OCI-LY3 (cell line): ENCODE results near the gene ITGA7.
A peak's percentile ranks its signal among the peaks of the same experiment; 100 is the strongest.

Experiments
- H2AFZ ChIP-seq: fragments of 200-600, 300-600 bp; shearing (Covaris generic); 2 replicates; pipeline ENCODE4 v1.6.0; 2014; ENCODE audit warnings: antibody characterized with exemption, low read depth, low read length
- H3K27ac ChIP-seq: fragments of 200-600, 300-600 bp; sonication (generic); 2 replicates; pipeline ENCODE4 v1.5.1; 2014; ENCODE audit warnings: mild to moderate bottlenecking, low read length, moderate library complexity, mixed read lengths
- H3K27me3 ChIP-seq: fragments of 200-600, 300-600 bp; sonication (generic); 2 replicates; pipeline ENCODE4 v1.6.1; 2014; ENCODE audit warnings: low read depth, low read length, mixed read lengths
- H3K36me3 ChIP-seq: fragments of 200-600, 300-600 bp; sonication (generic); replicated peaks from 2 replicates; pipeline ENCODE3; 2014; ENCODE audit warnings: low read depth, low read length, mixed read lengths
- H3K4me1 ChIP-seq: fragments of 300-600, 200-600 bp; sonication (generic); 2 replicates; pipeline ENCODE4 v1.6.1; 2014; ENCODE audit warnings: low read length, mixed read lengths
- H3K4me2 ChIP-seq: fragments of 200-600, 300-600 bp; sonication (generic); 2 replicates; pipeline ENCODE4 v1.6.1; 2014; ENCODE audit warnings: low read length, mixed read lengths
- H3K4me3 ChIP-seq: fragments of 300-600, 200-600 bp; sonication (generic); 2 replicates; pipeline ENCODE4 v1.5.1; 2014; ENCODE audit warnings: antibody characterized with exemption, mild to moderate bottlenecking, low read length, moderate library complexity
- H3K79me2 ChIP-seq: fragments of 300-600, 200-600 bp; shearing (Covaris generic); 2 replicates; pipeline ENCODE4 v1.6.1; 2014; ENCODE audit warnings: mild to moderate bottlenecking, low read length, mixed read lengths
- H3K9ac ChIP-seq: fragments of 300-600, 200-600 bp; shearing (Covaris generic); 2 replicates; pipeline ENCODE4 v1.6.0; 2014; ENCODE audit warnings: mild to moderate bottlenecking, low read length, moderate library complexity
- H3K9me3 ChIP-seq: fragments of 200-600, 300-600 bp; shearing (Covaris generic); 2 replicates; pipeline ENCODE4 v1.6.1; 2014; ENCODE audit warnings: low read length, mixed read lengths; ENCODE audit not compliant: insufficient read depth
- H4K20me1 ChIP-seq: fragments of 200-600, 300-600 bp; sonication (generic); 2 replicates; pipeline ENCODE4 v1.6.1; 2016; ENCODE audit warnings: low read length, mixed read lengths; ENCODE audit not compliant: insufficient read depth
- EZH2phosphoT487 ChIP-seq: fragments of 200-600 bp; shearing (Covaris generic); IDR thresholded peaks from 2 replicates; pipeline ENCODE4 v1.6.1; 2018; ENCODE audit warnings: antibody characterized with exemption, mixed run types, low read depth
- TF ChIP-seq, protein P1 (sequence below): fragments of 200-600, 300-600 bp; sonication (generic); IDR thresholded peaks from 2 replicates; pipeline ENCODE4 v1.5.1; 2014; ENCODE audit warnings: antibody characterized with exemption, low read length, low read depth

The ITGA7 gene

DNA sequence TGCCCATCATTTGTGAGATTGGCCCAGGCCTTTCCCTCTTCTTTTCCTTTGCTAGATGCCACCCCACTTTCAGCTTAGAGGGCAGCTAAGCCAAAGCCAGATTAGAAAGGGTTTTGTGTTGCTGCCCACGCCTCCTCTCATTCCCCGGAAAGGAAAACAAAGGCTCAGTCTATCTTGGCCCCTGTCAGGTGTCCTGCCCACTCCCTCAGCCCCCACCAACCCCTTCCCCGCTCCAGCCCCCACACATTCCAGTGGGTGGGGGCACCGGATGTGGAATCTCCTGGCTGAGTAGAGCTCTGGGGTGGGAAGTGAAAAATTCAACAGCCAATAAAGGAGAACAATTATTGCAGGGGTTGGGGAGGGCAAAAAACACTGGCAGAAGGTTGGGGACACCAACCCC lies 10.3 kb upstream of the ITGA7 start:
- no peak overlapping the region for H3K4me2 ChIP-seq
- H3K36me3 ChIP-seq = no peaks in the 10 kb centered on the region
- no peak overlapping the region for H3K27ac ChIP-seq
- H4K20me1 ChIP-seq = no peaks in the 10 kb centered on the region
- no peak overlapping the region for H3K4me3 ChIP-seq
- H3K9me3 ChIP-seq = no peaks in the 10 kb centered on the region
- no peak overlapping the region for H3K9ac ChIP-seq
- TF ChIP-seq, protein P1, sequence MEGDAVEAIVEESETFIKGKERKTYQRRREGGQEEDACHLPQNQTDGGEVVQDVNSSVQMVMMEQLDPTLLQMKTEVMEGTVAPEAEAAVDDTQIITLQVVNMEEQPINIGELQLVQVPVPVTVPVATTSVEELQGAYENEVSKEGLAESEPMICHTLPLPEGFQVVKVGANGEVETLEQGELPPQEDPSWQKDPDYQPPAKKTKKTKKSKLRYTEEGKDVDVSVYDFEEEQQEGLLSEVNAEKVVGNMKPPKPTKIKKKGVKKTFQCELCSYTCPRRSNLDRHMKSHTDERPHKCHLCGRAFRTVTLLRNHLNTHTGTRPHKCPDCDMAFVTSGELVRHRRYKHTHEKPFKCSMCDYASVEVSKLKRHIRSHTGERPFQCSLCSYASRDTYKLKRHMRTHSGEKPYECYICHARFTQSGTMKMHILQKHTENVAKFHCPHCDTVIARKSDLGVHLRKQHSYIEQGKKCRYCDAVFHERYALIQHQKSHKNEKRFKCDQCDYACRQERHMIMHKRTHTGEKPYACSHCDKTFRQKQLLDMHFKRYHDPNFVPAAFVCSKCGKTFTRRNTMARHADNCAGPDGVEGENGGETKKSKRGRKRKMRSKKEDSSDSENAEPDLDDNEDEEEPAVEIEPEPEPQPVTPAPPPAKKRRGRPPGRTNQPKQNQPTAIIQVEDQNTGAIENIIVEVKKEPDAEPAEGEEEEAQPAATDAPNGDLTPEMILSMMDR = no peak
- TF ChIP-seq EZH2phosphoT487 = no peak
- H2AFZ ChIP-seq = no peak overlapping the region
- peaks cover 15% of the 10 kb centered on the region for H3K4me1 ChIP-seq
- H3K79me2 ChIP-seq = peaks cover 7% of the 10 kb centered on the region; the same call in 1 of the 2 replicates
- H3K27me3 ChIP-seq = no peaks in the 10 kb centered on the region

DNA sequence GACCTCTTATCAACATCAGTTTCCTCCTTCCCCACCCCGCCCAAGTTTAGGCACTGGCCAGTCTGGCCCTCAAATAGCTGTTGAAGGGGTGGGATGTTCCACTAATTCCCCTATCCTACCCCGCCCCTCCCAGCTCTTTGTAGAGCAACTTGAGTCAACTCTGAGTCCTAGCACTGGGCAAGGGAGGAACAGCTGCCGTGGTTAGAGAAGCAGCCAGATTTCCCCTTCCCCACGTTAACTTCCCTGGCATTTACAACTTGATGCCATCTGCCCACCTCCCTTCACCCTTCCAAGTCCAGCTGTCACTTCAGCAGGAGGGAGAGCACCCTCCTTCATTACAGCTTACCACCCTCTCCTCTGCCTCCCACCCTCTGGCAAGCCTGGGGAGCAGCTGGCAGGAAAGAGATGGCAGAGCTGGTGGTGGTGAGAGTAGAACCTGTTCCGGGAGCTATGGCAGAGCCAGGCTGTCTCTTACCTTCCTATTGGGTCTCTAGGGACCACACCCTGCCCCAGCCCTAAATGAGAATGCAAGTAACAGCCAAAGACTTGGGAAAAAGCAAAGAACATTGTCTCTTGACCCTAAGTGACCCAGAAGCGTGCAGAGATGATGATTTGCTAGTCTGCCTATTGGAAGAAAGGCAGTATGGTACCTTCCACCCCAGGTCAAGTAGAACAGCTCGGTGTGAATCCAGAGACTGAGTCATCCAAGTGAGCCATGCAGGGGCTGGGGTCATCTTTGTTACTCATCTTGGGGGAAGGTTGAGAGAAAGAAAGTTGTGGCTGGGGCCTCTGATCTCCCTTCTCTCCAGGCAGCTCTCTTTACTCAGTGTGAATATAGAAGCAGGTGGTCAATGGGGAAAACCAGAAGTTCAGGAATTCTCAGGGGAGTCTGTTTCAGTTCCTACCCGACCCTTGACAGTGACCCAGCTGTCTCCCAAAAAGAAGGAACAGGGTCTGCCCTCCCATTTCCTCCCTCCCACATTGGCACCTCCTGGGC lies 9.6 kb upstream of the ITGA7 start:
- H3K27me3 ChIP-seq = no peaks in the 10 kb centered on the region
- H3K79me2 ChIP-seq = peaks cover 7% of the 10 kb centered on the region; the same call in 1 of the 2 replicates
- H3K4me3 ChIP-seq = peak overlapping the region; percentile 91
- H3K4me1 ChIP-seq = peaks cover 15% of the 10 kb centered on the region
- H4K20me1 ChIP-seq = no peaks in the 10 kb centered on the region
- H3K9me3 ChIP-seq = no peaks in the 10 kb centered on the region
- H2AFZ ChIP-seq = no peak overlapping the region
- H3K27ac ChIP-seq = no peak overlapping the region
- TF ChIP-seq, protein P1 = no peak
- TF ChIP-seq EZH2phosphoT487 = no peak
- peak overlapping the region; percentile 90 for H3K4me2 ChIP-seq
- no peaks in the 10 kb centered on the region for H3K36me3 ChIP-seq
- H3K9ac ChIP-seq = peak overlapping the region; percentile 86

DNA sequence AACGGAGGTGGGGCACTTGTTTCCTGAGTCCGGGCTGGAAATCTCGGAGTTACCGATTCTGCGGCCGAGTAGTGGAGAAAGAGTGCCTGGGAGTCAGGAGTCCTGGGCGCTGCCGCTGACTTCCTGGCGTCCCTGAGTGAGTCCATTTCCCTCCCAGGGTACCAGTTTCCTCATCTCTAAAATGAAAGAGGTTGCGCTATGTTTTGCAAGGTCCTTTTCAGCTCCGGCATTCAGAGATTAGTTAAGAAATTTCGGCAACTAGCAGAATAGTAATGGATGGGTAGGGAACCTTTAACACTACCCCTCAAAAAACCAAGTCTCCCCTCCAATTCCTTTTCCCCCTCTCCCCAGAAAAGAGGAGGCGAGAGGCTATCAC lies 8.9 kb upstream of the ITGA7 start:
- Histone ChIP-seq H3K27me3 (peaks cover 4% of the 10 kb centered on the region; the same call in 1 of the 2 replicates), H2AFZ (peak overlapping the region; percentile 99)

More for the DNA sequence above, 8.9 kb upstream of the ITGA7 start:
- no peak for TF ChIP-seq EZH2phosphoT487
- TF ChIP-seq, protein P1 = no peak
- Histone ChIP-seq H3K79me2 (peaks cover 7% of the 10 kb centered on the region; the same call in 1 of the 2 replicates), H3K36me3 (no peaks in the 10 kb centered on the region), H3K9ac (peak overlapping the region; percentile 86), H3K9me3 (no peaks in the 10 kb centered on the region), H3K4me2 (peak overlapping the region; percentile 90), H3K27ac (peak overlapping the region; percentile 74), H4K20me1 (no peaks in the 10 kb centered on the region), H3K4me1 (peaks cover 15% of the 10 kb centered on the region), H3K4me3 (peak overlapping the region; percentile 91)
